GM23338 (cell line): ENCODE results near the gene DOCK2.

Source experiments
- CREB1 ChIP-seq: fragments of 250-450 bp; sonication (Bioruptor Pico); IDR thresholded peaks from 2 replicates; pipeline ENCODE4 v1.5.0; 2020; ENCODE audit warnings: low read depth, mild to moderate bottlenecking, moderate library complexity
- CTCF ChIP-seq, 2 experiments: fragments of 200-600 bp in 1 of 2; sonication (generic) in 1 of 2; conservative IDR thresholded peaks; 2 replicates each; pipeline versions ENCODE4 v1.5.1 to v1.6.1; 2016 to 2017; ENCODE audit warnings: antibody characterized with exemption in 2 of 2, low read depth in 2 of 2, mild to moderate bottlenecking in 2 of 2, moderate library complexity in 1 of 2
- ETS1 ChIP-seq: IDR thresholded peaks from 2 replicates; pipeline ENCODE4 v1.6.1; 2016; ENCODE audit warnings: antibody characterized with exemption
- EZH2 ChIP-seq: fragments of 200-600 bp; sonication (generic); IDR thresholded peaks from one replicate; pipeline ENCODE4 v1.8.0; 2017; ENCODE audit warnings: antibody characterized with exemption, mild to moderate bottlenecking, low read depth; ENCODE audit not compliant: unreplicated experiment
- EZH2phosphoT487 ChIP-seq: fragments of 200-600 bp; sonication (generic); IDR thresholded peaks from one replicate; pipeline ENCODE4 v1.8.1; 2018; ENCODE audit warnings: antibody characterized with exemption; ENCODE audit not compliant: unreplicated experiment
- JUNB ChIP-seq: IDR thresholded peaks from one replicate; pipeline ENCODE4 v1.6.1; 2016; ENCODE audit warnings: antibody characterized with exemption; ENCODE audit not compliant: unreplicated experiment
- POLR2AphosphoS5 ChIP-seq: IDR thresholded peaks from 2 replicates; pipeline ENCODE4 v1.6.1; 2016; ENCODE audit warnings: antibody characterized with exemption, low read depth
- REST ChIP-seq: IDR thresholded peaks from one replicate; pipeline ENCODE4 v1.6.1; 2018; ENCODE audit warnings: antibody characterized with exemption; ENCODE audit not compliant: unreplicated experiment

- TF ChIP-seq CTCF (conservative IDR thresholded peaks at IDR 0.05; ENCODE audit: low read depth in 2 of 2) (no peak), CREB1 (CRISPR knock-in tag) (no peak), POLR2AphosphoS5 (no peak), EZH2 (no peak), EZH2phosphoT487 (no peak), REST (no peak), JUNB (no peak), ETS1 (no peak)
These were observed 123.2 kb downstream of the DOCK2 start for GRCh38 chr5:169760229-169760628.
